Measurements from ENCODE around the gene OSTM1.

OSTM1 gene

GRCh38 chr6:108039681-108040080, 34.9 kb downstream of the OSTM1 start:
- no peak overlapping the region for H4K8ac ChIP-seq (ENCODE audit: low read depth, low read length)
- no peak overlapping the region for H3K23ac ChIP-seq (ENCODE audit: low read length)
- H3K79me1 ChIP-seq (ENCODE audit: low read length), result no peaks in the 10 kb centered on the region
- H3K27ac ChIP-seq (ENCODE audit: low read depth, low read length), result no peak overlapping the region
- no peaks in the 10 kb centered on the region for H3K4me1 ChIP-seq (ENCODE audit: control insufficient read depth, low read depth, low read length)
- H2BK15ac ChIP-seq (replicated peaks; ENCODE audit: low read depth), result no peak overlapping the region
- no peaks in the 10 kb centered on the region for H3K79me2 ChIP-seq (ENCODE audit: control insufficient read depth, insufficient read depth, low read length)
- no peak overlapping the region for H3K18ac ChIP-seq (ENCODE audit: low read length)
- no peaks in the 10 kb centered on the region for H3K27me3 ChIP-seq (ENCODE audit: insufficient read depth, low read length, poor library complexity)
- H4K5ac ChIP-seq (ENCODE audit: low read length), result no peak overlapping the region
- H2BK120ac ChIP-seq (ENCODE audit: low read depth, low read length), result no peak overlapping the region
- H3K4me3 ChIP-seq (ENCODE audit: low read length), result no peak overlapping the region
- H3K36me3 ChIP-seq (ENCODE audit: control insufficient read depth, insufficient read depth, low read length), result no peaks in the 10 kb centered on the region
- no peak overlapping the region for H2BK5ac ChIP-seq (ENCODE audit: low read length)
- no peak overlapping the region for H3K9ac ChIP-seq (ENCODE audit: low read length)
- H2AK5ac ChIP-seq (ENCODE audit: low read length), result no peak overlapping the region
- DNase-seq, result no peak
- no peak overlapping the region for H3K56ac ChIP-seq (ENCODE audit: low read length)
- no peak overlapping the region for H3K4ac ChIP-seq (ENCODE audit: low read depth, low read length)
- WGBS (ENCODE audit: extremely low coverage, insufficient coverage, low lambda C conversion rate), result no CpG with 5 or more reads among the region's 8 CpGs
- H3K4me2 ChIP-seq (ENCODE audit: low read length), result no peak overlapping the region

GRCh38 chr6:108036884-108037283, 37.7 kb downstream of the OSTM1 start:
- no peak overlapping the region for H4K8ac ChIP-seq (ENCODE audit: low read depth, low read length)
- H3K79me1 ChIP-seq (ENCODE audit: low read length), result no peaks in the 10 kb centered on the region
- no CpG with 5 or more reads among the region's 4 CpGs for WGBS (ENCODE audit: extremely low coverage, insufficient coverage, low lambda C conversion rate)
- no peak overlapping the region for H3K4ac ChIP-seq (ENCODE audit: low read depth, low read length)
- H3K56ac ChIP-seq (ENCODE audit: low read length), result no peak overlapping the region
- no peak overlapping the region for H2BK15ac ChIP-seq (replicated peaks; ENCODE audit: low read depth)
- H4K5ac ChIP-seq (ENCODE audit: low read length), result no peak overlapping the region
- no peak overlapping the region for H3K23ac ChIP-seq (ENCODE audit: low read length)
- H3K4me2 ChIP-seq (ENCODE audit: low read length), result no peak overlapping the region
- H3K18ac ChIP-seq (ENCODE audit: low read length), result no peak overlapping the region
- no peak overlapping the region for H2AK5ac ChIP-seq (ENCODE audit: low read length)
- H3K27me3 ChIP-seq (ENCODE audit: insufficient read depth, low read length, poor library complexity), result no peaks in the 10 kb centered on the region
- H3K36me3 ChIP-seq (ENCODE audit: control insufficient read depth, insufficient read depth, low read length), result no peaks in the 10 kb centered on the region
- no peaks in the 10 kb centered on the region for H3K4me1 ChIP-seq (ENCODE audit: control insufficient read depth, low read depth, low read length)
- H3K79me2 ChIP-seq (ENCODE audit: control insufficient read depth, insufficient read depth, low read length), result no peaks in the 10 kb centered on the region
- no peak for DNase-seq
- no peak overlapping the region for H3K27ac ChIP-seq (ENCODE audit: low read depth, low read length)
- no peak overlapping the region for H3K9ac ChIP-seq (ENCODE audit: low read length)
- H2BK5ac ChIP-seq (ENCODE audit: low read length), result no peak overlapping the region
- H3K4me3 ChIP-seq (ENCODE audit: low read length), result no peak overlapping the region
- H2BK120ac ChIP-seq (ENCODE audit: low read depth, low read length), result no peak overlapping the region

GRCh38 chr6:108031968-108032367, 42.6 kb downstream of the OSTM1 start:
- Histone ChIP-seq H2BK5ac (ENCODE audit: low read length) (no peak overlapping the region), H3K4me3 (ENCODE audit: low read length) (no peak overlapping the region), H2AK5ac (ENCODE audit: low read length) (no peak overlapping the region), H3K36me3 (ENCODE audit: control insufficient read depth, insufficient read depth, low read length) (no peaks in the 10 kb centered on the region), H3K4me2 (ENCODE audit: low read length) (no peak overlapping the region), H3K4me1 (ENCODE audit: control insufficient read depth, low read depth, low read length) (no peaks in the 10 kb centered on the region), H3K27ac (ENCODE audit: low read depth, low read length) (no peak overlapping the region), H3K79me2 (ENCODE audit: control insufficient read depth, insufficient read depth, low read length) (no peaks in the 10 kb centered on the region), H3K27me3 (ENCODE audit: insufficient read depth, low read length, poor library complexity) (no peaks in the 10 kb centered on the region), H3K9ac (ENCODE audit: low read length) (no peak overlapping the region), H4K5ac (ENCODE audit: low read length) (no peak overlapping the region), H3K23ac (ENCODE audit: low read length) (no peak overlapping the region), H3K4ac (ENCODE audit: low read depth, low read length) (no peak overlapping the region), H3K79me1 (ENCODE audit: low read length) (no peaks in the 10 kb centered on the region), H3K18ac (ENCODE audit: low read length) (no peak overlapping the region), H2BK15ac (replicated peaks; ENCODE audit: low read depth) (no peak overlapping the region), H3K56ac (ENCODE audit: low read length) (no peak overlapping the region), H2BK120ac (ENCODE audit: low read depth, low read length) (no peak overlapping the region), H4K8ac (ENCODE audit: low read depth, low read length) (no peak overlapping the region)
- no peak for DNase-seq
- WGBS (ENCODE audit: extremely low coverage, insufficient coverage, low lambda C conversion rate), result no CpG with 5 or more reads among the region's 10 CpGs

GRCh38 chr6:108030211-108030610, 44.3 kb downstream of the OSTM1 start:
- Histone ChIP-seq H3K4me3 (ENCODE audit: low read length) (no peak overlapping the region), H3K4me1 (ENCODE audit: control insufficient read depth, low read depth, low read length) (no peaks in the 10 kb centered on the region), H3K18ac (ENCODE audit: low read length) (no peak overlapping the region), H3K56ac (ENCODE audit: low read length) (no peak overlapping the region), H3K79me2 (ENCODE audit: control insufficient read depth, insufficient read depth, low read length) (no peaks in the 10 kb centered on the region), H3K27me3 (ENCODE audit: insufficient read depth, low read length, poor library complexity) (no peaks in the 10 kb centered on the region), H3K36me3 (ENCODE audit: control insufficient read depth, insufficient read depth, low read length) (no peaks in the 10 kb centered on the region), H4K8ac (ENCODE audit: low read depth, low read length) (no peak overlapping the region), H2BK15ac (replicated peaks; ENCODE audit: low read depth) (no peak overlapping the region), H4K5ac (ENCODE audit: low read length) (no peak overlapping the region), H3K4me2 (ENCODE audit: low read length) (no peak overlapping the region), H3K9ac (ENCODE audit: low read length) (no peak overlapping the region), H3K27ac (ENCODE audit: low read depth, low read length) (no peak overlapping the region), H3K79me1 (ENCODE audit: low read length) (no peaks in the 10 kb centered on the region), H2BK5ac (ENCODE audit: low read length) (no peak overlapping the region), H2AK5ac (ENCODE audit: low read length) (no peak overlapping the region), H2BK120ac (ENCODE audit: low read depth, low read length) (no peak overlapping the region), H3K4ac (ENCODE audit: low read depth, low read length) (no peak overlapping the region), H3K23ac (ENCODE audit: low read length) (no peak overlapping the region)
- no peak for DNase-seq
- no CpG with 5 or more reads among the region's 1 CpG for WGBS (ENCODE audit: extremely low coverage, insufficient coverage, low lambda C conversion rate)

- Histone ChIP-seq H3K4ac (ENCODE audit: low read depth, low read length) (no peak overlapping the region), H3K9ac (ENCODE audit: low read length) (no peak overlapping the region), H3K36me3 (ENCODE audit: control insufficient read depth, insufficient read depth, low read length) (no peaks in the 10 kb centered on the region), H2BK15ac (replicated peaks; ENCODE audit: low read depth) (no peak overlapping the region), H4K8ac (ENCODE audit: low read depth, low read length) (no peak overlapping the region), H3K79me1 (ENCODE audit: low read length) (no peaks in the 10 kb centered on the region), H3K27ac (ENCODE audit: low read depth, low read length) (no peak overlapping the region), H3K27me3 (ENCODE audit: insufficient read depth, low read length, poor library complexity) (no peaks in the 10 kb centered on the region), H3K79me2 (ENCODE audit: control insufficient read depth, insufficient read depth, low read length) (no peaks in the 10 kb centered on the region), H3K18ac (ENCODE audit: low read length) (no peak overlapping the region), H3K4me2 (ENCODE audit: low read length) (no peak overlapping the region), H2AK5ac (ENCODE audit: low read length) (no peak overlapping the region), H3K23ac (ENCODE audit: low read length) (no peak overlapping the region), H2BK5ac (ENCODE audit: low read length) (no peak overlapping the region), H2BK120ac (ENCODE audit: low read depth, low read length) (no peak overlapping the region), H3K56ac (ENCODE audit: low read length) (no peak overlapping the region), H4K5ac (ENCODE audit: low read length) (no peak overlapping the region), H3K4me1 (ENCODE audit: control insufficient read depth, low read depth, low read length) (no peaks in the 10 kb centered on the region), H3K4me3 (ENCODE audit: low read length) (no peak overlapping the region)
- no peak for DNase-seq
- no CpG with 5 or more reads among the region's 6 CpGs for WGBS (ENCODE audit: extremely low coverage, insufficient coverage, low lambda C conversion rate)
Measured at GRCh38 chr6:108029226-108029921, 45.2 kb downstream of the OSTM1 start.

GRCh38 chr6:108027594-108027993, 46.9 kb downstream of the OSTM1 start:
- no peak overlapping the region for H3K4ac ChIP-seq (ENCODE audit: low read depth, low read length)
- no peak overlapping the region for H3K4me2 ChIP-seq (ENCODE audit: low read length)
- no peaks in the 10 kb centered on the region for H3K4me1 ChIP-seq (ENCODE audit: control insufficient read depth, low read depth, low read length)
- H2AK5ac ChIP-seq (ENCODE audit: low read length), result no peak overlapping the region
- H3K23ac ChIP-seq (ENCODE audit: low read length), result no peak overlapping the region
- peak; percentile 13 for DNase-seq
- no peak overlapping the region for H2BK5ac ChIP-seq (ENCODE audit: low read length)
- H3K9ac ChIP-seq (ENCODE audit: low read length), result no peak overlapping the region
- H2BK120ac ChIP-seq (ENCODE audit: low read depth, low read length), result no peak overlapping the region
- no peak overlapping the region for H3K4me3 ChIP-seq (ENCODE audit: low read length)
- no CpG with 5 or more reads among the region's 3 CpGs for WGBS (ENCODE audit: extremely low coverage, insufficient coverage, low lambda C conversion rate)
- no peak overlapping the region for H4K5ac ChIP-seq (ENCODE audit: low read length)
- H3K36me3 ChIP-seq (ENCODE audit: control insufficient read depth, insufficient read depth, low read length), result no peaks in the 10 kb centered on the region
- H3K27ac ChIP-seq (ENCODE audit: low read depth, low read length), result no peak overlapping the region
- no peaks in the 10 kb centered on the region for H3K79me1 ChIP-seq (ENCODE audit: low read length)
- H3K18ac ChIP-seq (ENCODE audit: low read length), result no peak overlapping the region
- H4K8ac ChIP-seq (ENCODE audit: low read depth, low read length), result no peak overlapping the region
- H3K79me2 ChIP-seq (ENCODE audit: control insufficient read depth, insufficient read depth, low read length), result no peaks in the 10 kb centered on the region
- no peaks in the 10 kb centered on the region for H3K27me3 ChIP-seq (ENCODE audit: insufficient read depth, low read length, poor library complexity)
- no peak overlapping the region for H3K56ac ChIP-seq (ENCODE audit: low read length)
- H2BK15ac ChIP-seq (replicated peaks; ENCODE audit: low read depth), result no peak overlapping the region

Measured in mesendoderm (in vitro differentiated cells).